Neural crest cell (in vitro differentiated cells): ENCODE measurements around the gene CBX2. TPM values are rescaled to one million over a fixed set of nuclear protein-coding genes. Genes with fewer than 3 reads are reported as not detected.
A peak's percentile ranks its signal among the peaks of the same experiment; 100 is the strongest.

Source experiments
- DNase-seq: peaks from one replicate; pipeline ENCODE4 v3.0.0; 2021; ENCODE audit warnings: low read depth, mixed read lengths, low spot score
- H3K27ac Mint-ChIP-seq: one replicate; pipeline ENCODE4 v1.8.0; 2021; ENCODE audit warnings: mild to moderate bottlenecking, mixed read lengths; ENCODE audit not compliant: unreplicated experiment
- H3K27me3 Mint-ChIP-seq: 2 replicates; pipeline ENCODE4 v1.8.0; 2021; ENCODE audit warnings: low read depth, mild to moderate bottlenecking, mixed read lengths
- H3K36me3 Mint-ChIP-seq: 2 replicates; pipeline ENCODE4 v1.8.0; 2021; ENCODE audit warnings: low read depth, mild to moderate bottlenecking, mixed read lengths
- H3K4me1 Mint-ChIP-seq: 2 replicates; pipeline ENCODE4 v1.8.0; 2021; ENCODE audit warnings: mixed read lengths
- H3K4me3 Mint-ChIP-seq: one replicate; pipeline ENCODE4 v1.8.0; 2021; ENCODE audit warnings: mild to moderate bottlenecking, mixed read lengths
- H3K9me3 Mint-ChIP-seq: 2 replicates; pipeline ENCODE4 v1.8.0; 2021; ENCODE audit warnings: mixed read lengths
- CTCF ChIP-seq: fragments of 200-600 bp; sonication (generic); conservative IDR thresholded peaks from 2 replicates; pipeline ENCODE4 v1.5.0; 2021; ENCODE audit warnings: antibody characterized with exemption, mild to moderate bottlenecking
- total RNA-seq: library from RNA; stranded (reverse); gene quantifications from 2 replicates; pipeline ENCODE4 v1.2.1, GENCODE V29; 2021

The CBX2 gene
- total RNA-seq, 1 donor from 2014 or later, result 101 TPM

- Mint-ChIP-seq H3K27ac (no peak overlapping the region), H3K4me3 (no peak overlapping the region), H3K27me3 (peaks cover 98% of the 10 kb centered on the region), H3K36me3 (peaks cover 5% of the 10 kb centered on the region), H3K4me1 (peaks cover 44% of the 10 kb centered on the region), H3K9me3 (no peaks in the 10 kb centered on the region)
- no peak for DNase-seq
- TF ChIP-seq CTCF, result no peak
Measured at GRCh38 chr17:79802736-79803420, 24.9 kb downstream of the CBX2 start.

- Mint-ChIP-seq H3K4me3 (no peak overlapping the region), H3K27ac (no peak overlapping the region), H3K9me3 (no peaks in the 10 kb centered on the region), H3K27me3 (peaks cover 98% of the 10 kb centered on the region), H3K36me3 (peaks cover 5% of the 10 kb centered on the region), H3K4me1 (peaks cover 41% of the 10 kb centered on the region)
- no peak for TF ChIP-seq CTCF
- DNase-seq, result no peak
Measured at GRCh38 chr17:79803421-79803996, 25.6 kb downstream of the CBX2 start.

- Mint-ChIP-seq H3K4me1 (peaks cover 39% of the 10 kb centered on the region), H3K27ac (no peak overlapping the region), H3K9me3 (no peaks in the 10 kb centered on the region), H3K4me3 (peak overlapping the region; percentile 76), H3K36me3 (peaks cover 5% of the 10 kb centered on the region), H3K27me3 (peaks cover 98% of the 10 kb centered on the region)
- no peak for TF ChIP-seq CTCF
- DNase-seq, result no peak
Measured at GRCh38 chr17:79803997-79804855, 26.3 kb downstream of the CBX2 start.

GRCh38 chr17:79804856-79805696 lies 27.1 kb downstream of the CBX2 start:
- Mint-ChIP-seq H3K4me3 (peak overlapping the region; percentile 76), H3K9me3 (no peaks in the 10 kb centered on the region), H3K36me3 (peaks cover 5% of the 10 kb centered on the region), H3K27ac (no peak overlapping the region), H3K27me3 (peaks cover 97% of the 10 kb centered on the region), H3K4me1 (peaks cover 37% of the 10 kb centered on the region)
- no peak for DNase-seq
- TF ChIP-seq CTCF, result no peak

- Mint-ChIP-seq H3K27ac (no peak overlapping the region), H3K27me3 (peaks cover 96% of the 10 kb centered on the region), H3K4me3 (peak overlapping the region; percentile 17), H3K9me3 (no peaks in the 10 kb centered on the region), H3K36me3 (peaks cover 2% of the 10 kb centered on the region), H3K4me1 (peaks cover 35% of the 10 kb centered on the region)
- no peak for DNase-seq
- no peak for TF ChIP-seq CTCF
Measured at GRCh38 chr17:79806446-79806760, 28.5 kb downstream of the CBX2 start.
